HG03039 (cell line): ENCODE measurements around the gene TIGD3.

Experiments used
- ATAC-seq: cut with Tn5 transposase; IDR thresholded peaks from one replicate; pipeline ENCODE4 v1.9.1; 2021; ENCODE audit warnings: mild to moderate bottlenecking, moderate library complexity; ENCODE audit not compliant: unreplicated experiment

Gene TIGD3

GRCh38 chr11:65354265-65355012 is at the start of gene TIGD3:
TSS of gene TIGD3 (plus strand) at chr11:65354751. CDS start at chr11:65355809, 1,058 bp downstream.
- ATAC-seq, result peak; percentile 85

GRCh38 chr11:65305501-65306268 is 48.9 kb upstream of the TIGD3 start:
- no peak for ATAC-seq

- no peak for ATAC-seq
Observed at GRCh38 chr11:65307298-65308229, 47.0 kb upstream of the TIGD3 start.

GRCh38 chr11:65308281-65308891 is 46.2 kb upstream of the TIGD3 start:
- no peak for ATAC-seq

- no peak for ATAC-seq
Observed at GRCh38 chr11:65309006-65309405, 45.5 kb upstream of the TIGD3 start.

- no peak for ATAC-seq
Observed at GRCh38 chr11:65310215-65310614, 44.3 kb upstream of the TIGD3 start.

- no peak for ATAC-seq
Observed at GRCh38 chr11:65310736-65311135, 43.8 kb upstream of the TIGD3 start.

- no peak for ATAC-seq
Observed at GRCh38 chr11:65311170-65311678, 43.3 kb upstream of the TIGD3 start.

- peak; percentile 64 for ATAC-seq
Observed at GRCh38 chr11:65314501-65315203, 39.9 kb upstream of the TIGD3 start, which contains the start of gene CDC42EP2. TSS of gene CDC42EP2 (plus strand) at chr11:65314866. CDS start at chr11:65320899, 6,033 bp downstream.

- ATAC-seq, result peak; percentile 43
Observed at GRCh38 chr11:65315204-65315865, 39.2 kb upstream of the TIGD3 start.

- no peak for ATAC-seq
Observed at GRCh38 chr11:65315866-65316226, 38.7 kb upstream of the TIGD3 start.

GRCh38 chr11:65316227-65317024 is 38.1 kb upstream of the TIGD3 start:
- ATAC-seq, result no peak

GRCh38 chr11:65317025-65317786 is 37.3 kb upstream of the TIGD3 start:
- no peak for ATAC-seq

GRCh38 chr11:65320386-65321075 is 34.0 kb upstream of the TIGD3 start:
- no peak for ATAC-seq

GRCh38 chr11:65321076-65321475 is 33.5 kb upstream of the TIGD3 start:
- no peak for ATAC-seq

GRCh38 chr11:65321828-65322485 is 32.6 kb upstream of the TIGD3 start:
- ATAC-seq, result no peak

GRCh38 chr11:65323813-65324212 is 30.7 kb upstream of the TIGD3 start:
- no peak for ATAC-seq
